Upper lobe of right lung (tissue), 1 donor: ENCODE results near the gene ATP5F1D. TPM values are rescaled to one million over a fixed set of nuclear protein-coding genes. Genes with fewer than 3 reads are reported as not detected.

Source experiments
- ATAC-seq: fragments of 200-7000 bp; cut with Tn5 transposase; one replicate; pipeline ENCODE4 v1.9.1; 2020; ENCODE audit warnings: mild to moderate bottlenecking, moderate library complexity
- DNase-seq: peaks from one replicate; pipeline ENCODE4 v3.0.0-alpha.2; 2020
- H3K27ac ChIP-seq: fragments of 200-600 bp; one replicate; pipeline ENCODE4 v1.8.0; 2022
- H3K27me3 ChIP-seq: fragments of 200-600 bp; one replicate; pipeline ENCODE4 v1.8.0; 2022; ENCODE audit warnings: mild to moderate bottlenecking
- H3K36me3 ChIP-seq: fragments of 200-600 bp; one replicate; pipeline ENCODE4 v1.8.0; 2022
- H3K4me1 ChIP-seq: fragments of 200-600 bp; one replicate; pipeline ENCODE4 v1.8.0; 2022
- H3K4me3 ChIP-seq: fragments of 200-600 bp; one replicate; pipeline ENCODE4 v1.8.0; 2022; ENCODE audit warnings: mild to moderate bottlenecking
- H3K9me3 ChIP-seq: fragments of 200-600 bp; one replicate; pipeline ENCODE4 v1.8.0; 2022
- CTCF ChIP-seq: fragments of 200-600 bp; IDR thresholded peaks from one replicate; pipeline ENCODE4 v1.8.0; 2022; ENCODE audit warnings: antibody characterized with exemption
- intact Hi-C: fragments of 100-400 bp; cut with DNase I; formaldehyde crosslinking; loops from one replicate; pipeline ENCODE4 v1.11.0; 2022
- total RNA-seq: library from RNA; stranded (reverse); fragmentation: NEBNext Ultra II Directional; extraction: Animal tissue kit (Norgen Biotek cat#: 25700); gene quantifications from one replicate; pipeline ENCODE4 v1.2.1, GENCODE V29; 2021
- donor health status: DM: no; HTN: yes; CAD: no; lungs with severe emphysema.

ATP5F1D gene
- total RNA-seq, 1 donor from 2014 or later, result 126 TPM

DNA sequence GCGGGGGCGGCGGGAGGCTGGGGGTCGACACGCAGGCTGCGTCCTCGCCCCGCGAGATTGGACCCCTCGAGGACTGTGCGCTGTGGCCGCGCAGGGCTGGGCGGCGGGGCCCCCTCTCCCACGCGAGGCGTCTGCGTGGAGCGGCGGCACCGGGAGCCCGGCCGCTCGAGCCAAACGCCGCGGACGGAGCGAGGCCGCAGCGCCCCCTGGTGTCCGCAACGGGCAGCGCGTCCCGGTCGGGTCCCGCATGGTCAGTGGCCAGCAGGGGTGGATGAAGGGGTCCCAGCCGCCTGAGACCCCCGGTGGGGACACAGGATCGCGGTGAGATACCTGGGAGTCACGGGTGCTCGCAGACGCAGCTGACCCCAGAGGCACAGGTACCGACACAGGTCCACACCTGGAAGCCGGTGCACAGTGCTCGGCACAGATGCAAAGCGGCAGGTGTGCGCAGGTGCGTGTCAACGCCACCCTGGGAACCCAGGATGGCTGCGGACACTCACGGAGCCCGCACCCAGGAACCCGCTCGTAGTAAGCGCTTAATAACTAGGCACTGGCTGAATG is 25.4 kb downstream of the ATP5F1D start:
- Histone ChIP-seq H3K27ac (peak overlapping the region; percentile 80), H3K9me3 (no peaks in the 10 kb centered on the region), H3K27me3 (no peaks in the 10 kb centered on the region), H3K36me3 (peaks cover 16% of the 10 kb centered on the region), H3K4me1 (peaks cover 63% of the 10 kb centered on the region), H3K4me3 (peak overlapping the region; percentile 58)
- intact Hi-C loops, result no loop called here
- TF ChIP-seq CTCF, result peak; percentile 96
- peak; percentile 90 for DNase-seq
- ATAC-seq, result peak; percentile 49

DNA sequence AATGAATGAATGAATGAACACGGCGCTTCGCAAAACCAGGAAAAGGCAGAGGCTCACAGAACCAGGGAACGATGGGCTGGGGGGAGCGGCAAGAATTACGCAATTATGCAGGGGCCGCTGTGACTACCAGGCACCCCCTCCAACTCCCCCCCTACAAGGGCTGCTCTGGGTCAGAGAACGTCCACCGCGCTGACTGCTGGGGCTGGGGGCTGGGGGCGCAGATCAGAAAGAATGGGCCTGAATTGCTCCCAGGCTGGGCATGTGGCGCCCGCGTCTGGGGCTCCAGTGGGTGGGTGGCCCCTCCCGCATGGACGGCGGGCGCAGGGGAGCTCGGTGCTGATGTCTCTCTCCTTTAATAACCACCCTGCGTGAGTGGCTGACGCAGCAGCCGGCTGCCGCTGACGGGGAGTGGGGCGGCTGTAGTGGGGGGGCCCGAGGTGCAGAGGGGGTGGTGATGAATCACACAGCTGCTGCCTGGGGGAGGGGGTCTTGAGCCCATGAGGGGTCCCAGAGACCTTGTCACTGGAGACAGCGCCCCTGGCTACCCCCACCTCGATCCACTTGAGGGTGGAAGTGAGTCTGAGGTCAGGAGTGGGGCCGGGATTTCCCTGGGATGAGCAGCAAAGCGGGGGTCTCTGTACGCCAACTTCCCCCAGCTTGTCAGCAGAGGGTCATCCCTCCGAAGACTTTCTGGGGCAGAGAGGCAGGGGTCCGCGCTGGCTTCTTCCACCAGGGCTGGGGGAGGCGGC is 26.1 kb downstream of the ATP5F1D start:
- no peak for TF ChIP-seq CTCF
- peaks cover 63% of the 10 kb centered on the region for H3K4me1 ChIP-seq
- intact Hi-C loops, result no loop called here
- H3K9me3 ChIP-seq, result no peaks in the 10 kb centered on the region
- H3K27me3 ChIP-seq, result no peaks in the 10 kb centered on the region
- H3K4me3 ChIP-seq, result peak overlapping the region; percentile 58
- ATAC-seq (no peak), DNase-seq (no peak)
- peak overlapping the region; percentile 80 for H3K27ac ChIP-seq
- peaks cover 23% of the 10 kb centered on the region for H3K36me3 ChIP-seq

GRCh38 chr19:1268226-1269064 is 26.9 kb downstream of the ATP5F1D start:
- intact Hi-C loops, result no loop called here
- ATAC-seq (no peak), DNase-seq (no peak)
- no peaks in the 10 kb centered on the region for H3K27me3 ChIP-seq
- peak overlapping the region; percentile 69 for H3K4me3 ChIP-seq
- no peak for TF ChIP-seq CTCF
- peaks cover 31% of the 10 kb centered on the region for H3K36me3 ChIP-seq
- H3K4me1 ChIP-seq, result peaks cover 67% of the 10 kb centered on the region
- no peaks in the 10 kb centered on the region for H3K9me3 ChIP-seq
- no peak overlapping the region for H3K27ac ChIP-seq

DNA sequence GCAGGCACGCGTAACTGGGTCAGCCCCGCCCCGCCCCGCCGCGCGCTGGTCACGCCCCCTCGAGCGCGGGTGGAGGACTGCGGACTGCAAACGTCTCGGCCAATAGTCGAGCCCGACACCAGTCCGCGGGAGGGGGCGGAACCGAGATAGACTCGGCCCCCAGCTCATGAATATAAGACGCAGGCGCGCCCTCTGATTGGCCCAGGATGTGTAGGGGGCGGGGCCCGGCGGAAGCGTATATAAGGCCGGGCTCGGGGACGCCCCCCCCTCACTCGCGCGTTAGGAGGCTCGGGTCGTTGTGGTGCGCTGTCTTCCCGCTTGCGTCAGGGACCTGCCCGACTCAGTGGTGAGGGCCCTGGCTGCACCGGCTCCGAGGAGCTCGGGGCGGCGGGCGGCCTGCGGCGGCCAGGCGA is 27.5 kb downstream of the ATP5F1D start, which contains the start of gene CIRBP:
CIRBP (plus strand) TSS at position 268 of the 413 bp plus-strand sequence. CDS start 1,602 bp downstream, outside the sequence.
- TF ChIP-seq CTCF, result no peak
- H3K9me3 ChIP-seq, result no peaks in the 10 kb centered on the region
- DNase-seq (peak; percentile 100), ATAC-seq (peak; percentile 82)
- peak within 1 kb of the TSS; percentile 69 for H3K4me3 ChIP-seq
- H3K27me3 ChIP-seq, result no peaks in the 10 kb centered on the region
- peaks cover 73% of the 10 kb centered on the region for H3K4me1 ChIP-seq
- intact Hi-C loops, result no loop called here
- peaks cover 37% of the 10 kb centered on the region for H3K36me3 ChIP-seq
- H3K27ac ChIP-seq, result peak within 1 kb of the TSS; percentile 95

DNA sequence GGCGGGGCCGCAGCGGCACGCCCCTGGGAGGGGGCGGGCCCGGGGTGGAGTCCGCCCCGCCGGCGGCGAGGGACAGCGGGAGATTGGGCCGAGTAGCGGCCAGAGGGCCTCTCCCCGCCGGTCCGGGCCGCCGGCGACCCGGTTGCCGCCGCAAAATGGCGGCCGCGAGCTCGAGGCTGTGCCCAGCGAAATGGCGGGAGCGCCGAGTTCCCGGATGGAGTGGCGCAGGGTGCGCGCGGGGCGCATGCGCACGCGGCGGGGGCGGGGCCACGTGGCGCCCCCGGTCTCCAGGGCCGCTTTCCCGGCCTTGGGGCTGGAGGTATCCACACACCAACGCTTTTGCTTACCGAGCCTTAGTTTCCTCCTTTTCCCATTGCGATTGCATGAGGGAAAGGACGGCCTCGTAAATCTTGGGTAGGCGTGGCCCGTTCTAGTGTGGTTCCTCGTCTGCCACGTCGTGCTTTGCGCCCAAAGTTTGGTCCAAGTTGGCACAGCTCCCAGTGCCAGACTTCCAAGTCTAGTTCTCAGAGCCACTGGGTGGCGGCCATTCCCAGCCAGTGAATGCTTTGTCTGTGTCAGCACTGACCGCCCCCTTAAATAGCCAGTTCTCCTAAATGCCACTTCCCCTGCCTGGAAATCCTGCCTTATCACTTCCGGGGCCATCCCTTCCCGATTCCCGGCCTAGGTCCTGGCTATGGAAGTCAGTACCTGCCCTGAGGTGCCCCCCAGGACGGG is 28.1 kb downstream of the ATP5F1D start:
- peak; percentile 94 for DNase-seq
- peak overlapping the region; percentile 69 for H3K4me3 ChIP-seq
- no peaks in the 10 kb centered on the region for H3K9me3 ChIP-seq
- H3K4me1 ChIP-seq, result peaks cover 79% of the 10 kb centered on the region
- peak; percentile 42 for ATAC-seq
- intact Hi-C loops, result no loop called here
- H3K27ac ChIP-seq, result peak overlapping the region; percentile 95
- no peak for TF ChIP-seq CTCF
- H3K36me3 ChIP-seq, result peaks cover 43% of the 10 kb centered on the region
- no peaks in the 10 kb centered on the region for H3K27me3 ChIP-seq
